Stimulated activated CD8-positive, alpha-beta memory T cell treated with anti-CD3 and anti-CD28 coated beads, Interleukin-7, amount 100 ng/mL, for 48 hours (primary cell): Measurements from ENCODE around the gene MPP7.

ENCODE experiments used
- DNase-seq, 2 donors: peaks; one replicate each; pipeline ENCODE4 v3.0.0-alpha.2; 2020; ENCODE audit warnings: low read depth in 1 of 2; ENCODE audit errors: extremely low read depth in 1 of 2

The MPP7 gene

DNA sequence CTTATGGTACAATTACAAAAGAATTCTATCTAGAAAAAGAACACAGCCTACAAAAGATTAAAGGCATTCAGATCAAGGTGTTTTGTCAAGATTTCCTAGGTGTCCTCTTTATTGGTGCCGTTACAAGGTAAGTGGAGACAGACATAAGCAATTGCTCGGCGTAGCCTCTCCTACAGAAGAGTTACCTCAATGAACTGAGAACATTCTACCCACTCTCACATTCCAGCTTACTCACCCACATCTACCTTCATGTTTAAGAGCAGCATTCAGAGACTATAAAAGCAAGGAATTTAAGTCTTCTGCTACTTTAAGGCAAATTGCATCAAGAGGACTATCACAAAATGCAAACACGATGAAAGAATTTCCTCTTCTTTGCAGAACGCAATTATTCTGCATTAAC, 29.5 kb downstream of the MPP7 start:
- DNase-seq, result no peak

GRCh38 chr10:28269842-28270456, 32.9 kb downstream of the MPP7 start:
- DNase-seq, result no peak

DNA sequence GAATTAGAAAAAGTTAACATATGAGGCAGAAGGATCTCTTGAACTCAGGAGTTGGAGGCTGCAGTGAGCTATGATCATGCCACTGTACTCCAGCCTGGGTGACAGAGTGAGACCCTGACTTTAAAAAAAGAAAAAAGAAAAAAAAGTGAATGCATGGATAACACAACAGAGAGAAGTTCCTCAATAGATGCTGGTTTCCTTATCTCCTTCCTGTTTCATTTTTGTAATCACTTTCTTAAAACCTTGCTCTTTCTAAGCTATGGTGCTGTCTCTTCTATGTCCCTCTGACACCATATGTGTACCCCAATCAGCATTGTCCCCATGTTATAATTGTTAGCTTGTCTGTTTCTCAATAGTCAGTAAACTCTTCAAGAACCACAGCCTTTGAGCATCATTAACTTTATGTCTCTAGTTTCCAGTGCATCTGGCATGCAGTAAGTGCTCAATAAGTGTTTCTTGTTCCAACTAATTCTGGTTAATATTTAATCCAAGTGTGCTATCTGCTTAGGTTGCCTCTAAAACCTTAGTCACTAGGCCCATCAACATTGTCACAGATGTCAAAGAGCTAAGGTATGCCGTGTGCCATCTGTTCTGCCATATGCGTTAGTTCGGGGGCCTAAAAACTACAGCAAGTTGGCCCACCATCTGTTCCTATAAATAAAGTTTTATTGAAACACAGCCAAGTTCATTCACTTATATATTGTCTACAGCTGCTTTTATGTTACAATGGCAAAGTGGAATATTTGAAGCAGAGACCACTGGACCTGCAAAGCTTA, 36.2 kb downstream of the MPP7 start:
- DNase-seq, result no peak

DNA sequence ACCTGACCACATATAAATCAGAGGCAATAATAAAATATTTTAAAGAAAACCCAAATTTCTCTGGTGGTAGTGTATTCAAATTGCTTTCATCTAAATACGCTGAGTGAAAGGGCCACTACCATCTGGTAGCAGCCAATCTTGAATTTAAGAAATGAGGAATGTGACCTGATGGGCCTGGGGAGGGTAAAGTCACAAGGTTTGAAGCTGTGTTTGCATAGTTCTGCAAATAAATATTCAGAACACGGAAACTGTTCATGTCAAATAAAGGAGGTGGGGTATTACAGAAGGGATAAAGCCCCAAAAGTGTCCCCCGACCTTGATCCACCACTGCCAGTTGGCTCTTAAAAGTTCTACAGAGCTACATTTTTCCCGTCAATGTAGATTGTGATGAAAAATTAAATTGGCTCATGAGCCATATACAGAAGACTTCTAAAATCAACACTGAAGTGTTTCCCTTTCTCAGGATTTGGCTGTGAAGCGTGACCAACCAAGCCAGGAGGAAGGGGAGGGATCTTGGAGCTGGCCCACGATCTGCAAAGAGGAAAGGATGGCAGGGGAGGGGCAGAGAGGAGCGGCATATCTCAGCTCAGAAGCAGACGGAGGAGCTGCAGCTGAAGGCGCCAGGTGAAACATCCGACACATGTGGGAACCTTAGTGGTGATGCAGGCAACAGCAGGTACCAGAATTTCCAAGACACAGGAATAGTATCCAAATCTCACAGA, 39.6 kb downstream of the MPP7 start:
- DNase-seq, result no peak

DNA sequence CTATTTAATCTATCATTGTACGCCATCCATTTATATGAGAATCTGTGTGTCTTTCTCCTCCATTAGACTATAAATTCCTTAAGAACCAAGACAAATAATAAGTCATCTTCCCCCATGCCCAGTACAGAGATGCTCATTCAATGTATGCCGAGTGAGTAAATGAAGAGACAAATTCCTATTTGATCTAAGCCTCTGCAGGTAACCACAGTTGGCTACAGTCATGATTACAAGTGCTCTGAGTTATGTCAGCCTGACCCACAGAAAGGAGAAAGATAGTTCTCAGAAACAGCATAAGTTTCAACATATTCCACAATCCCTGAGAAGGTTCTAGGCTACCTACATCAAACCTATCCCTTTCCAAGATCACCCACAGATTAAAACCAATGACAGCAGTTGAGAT, 46.1 kb downstream of the MPP7 start:
- DNase-seq, result no peak

- no peak for DNase-seq
Measured at GRCh38 chr10:28254290-28254985, 48.4 kb downstream of the MPP7 start.

- no peak for DNase-seq
Measured at GRCh38 chr10:28253169-28253785, 49.6 kb downstream of the MPP7 start.
